ENCODE measurements around the gene GJC3. TPM values are rescaled to one million over a fixed set of nuclear protein-coding genes. Genes with fewer than 3 reads are reported as not detected.
"Not testable (repeated sequence)": the region's sequence is repeated elsewhere in the genome, so short reads cannot be mapped to it uniquely, and the experiment has no call there.

The GJC3 gene
- total and polyA plus RNA-seq, 2 of the 13 experiments (the other 11 are each of a cell fraction or from before 2014, with no cell fraction given) = 0.75 to 1.4 TPM

DNA sequence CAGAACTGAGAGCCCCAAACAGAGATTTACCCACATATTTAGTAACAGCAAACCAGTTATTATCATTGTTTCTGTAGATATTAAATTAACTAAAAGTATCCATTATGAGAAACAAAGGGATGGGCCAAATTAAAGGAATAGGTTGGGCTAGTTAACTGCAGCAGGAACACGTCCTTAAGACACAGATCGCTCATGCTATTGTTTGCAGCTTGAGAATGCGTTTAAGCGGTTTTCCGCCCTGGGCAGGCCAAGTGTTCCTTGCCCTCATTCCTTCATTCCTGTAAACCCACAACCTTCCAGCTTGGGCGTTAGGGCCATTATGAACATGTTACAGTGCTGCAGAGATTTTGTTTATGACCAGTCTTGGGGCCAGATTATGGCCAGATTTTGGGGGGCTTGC, 21.4 kb upstream of the GJC3 start:
- H3K27me3 ChIP-seq (ENCODE audit: control insufficient read depth in 1 of 2, insufficient read depth in 2 of 2, low read length in 2 of 2); H3K79me2 ChIP-seq (ENCODE audit: insufficient read depth, low read length); FAIRE-seq; H3K4me3 ChIP-seq (replicated peaks in 1 of 3; ENCODE audit: insufficient read depth in 1 of 3, low read depth in 2 of 3, low read length in 3 of 3); H4K20me1 ChIP-seq (ENCODE audit: insufficient read depth, low read length); H3K27ac ChIP-seq (ENCODE audit: extremely low read length, insufficient read depth, low read length); POLR2A ChIA-PET; H3K9ac ChIP-seq (ENCODE audit: insufficient read depth, low read depth, low read length); H3K36me3 ChIP-seq (replicated peaks in 1 of 2; ENCODE audit: control insufficient read depth in 1 of 2, insufficient read depth in 2 of 2, low read length in 2 of 2); intact Hi-C loops (cut with micrococcal nuclease; ENCODE audit: unreplicated experiment); in situ Hi-C loops (cut with HindIII; ENCODE audit: extremely low pct_ligation_motif_present, low pct_unique_long_range_greater_than_20kb); H2AFZ ChIP-seq (ENCODE audit: low read length); BruUV-seq (replicated peaks); CTCF ChIA-PET (ENCODE audit: low intra/inter-chr PET ratio, low total read pairs); DNase-seq (ENCODE audit: low spot score); H3K4me2 ChIP-seq (ENCODE audit: low read depth, low read length); ATAC-seq: not testable (repeated sequence)
- Histone ChIP-seq H3K9me3 (ENCODE audit: low read length) (peaks cover 11% of the 10 kb centered on the region), H3K4me1 (ENCODE audit: insufficient read depth, low read length) (peaks cover 15% of the 10 kb centered on the region; the same call in 1 of the 2 replicates)
- WGBS (ENCODE audit: low lambda C conversion rate) = 74% methylated on average over 6 of the region's 6 CpGs
- TF ChIP-seq ZNF761 (CRISPR knock-in tag; conservative IDR thresholded peaks at IDR 0.05) = peak; percentile 100

DNA sequence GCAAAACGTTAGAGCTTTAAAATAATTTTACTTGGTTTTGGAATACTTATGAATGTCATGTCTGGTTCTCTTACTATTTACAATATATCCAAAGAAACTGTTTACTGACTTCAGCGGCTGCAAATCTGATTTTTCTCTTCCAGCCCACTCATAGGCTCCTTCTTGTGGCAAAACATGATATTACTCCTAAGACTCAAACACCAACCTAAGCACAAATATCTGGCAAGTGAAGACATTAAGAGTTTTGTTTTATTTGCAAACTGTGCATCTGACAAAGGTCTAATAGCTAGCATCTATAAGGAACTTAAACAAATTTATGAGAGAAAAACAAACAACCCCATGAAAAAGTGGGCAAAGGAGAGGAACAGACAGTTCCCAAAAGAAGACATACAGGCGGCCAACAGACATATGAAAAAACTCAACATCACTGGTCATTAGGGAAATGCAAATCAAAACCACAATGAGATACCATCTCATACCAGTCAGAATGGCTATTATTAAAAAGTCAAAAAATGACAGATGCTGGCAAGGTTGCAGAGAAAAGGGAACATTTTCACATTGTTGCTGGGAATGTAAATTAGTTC, 20.3 kb upstream of the GJC3 start:
- Histone ChIP-seq H3K36me3 (replicated peaks in 1 of 2; ENCODE audit: control insufficient read depth in 1 of 2, insufficient read depth in 2 of 2, low read length in 2 of 2) (no peaks in the 10 kb centered on the region), H3K4me1 (ENCODE audit: insufficient read depth, low read length) (peaks cover 7% of the 10 kb centered on the region; the same call in 1 of the 2 replicates), H3K27me3 (ENCODE audit: control insufficient read depth in 1 of 2, insufficient read depth in 2 of 2, low read length in 2 of 2) (no peaks in the 10 kb centered on the region), H3K9ac (ENCODE audit: insufficient read depth, low read depth, low read length) (no peak overlapping the region), H3K27ac (ENCODE audit: extremely low read length, insufficient read depth, low read length) (no peak overlapping the region), H3K4me2 (ENCODE audit: low read depth, low read length) (no peak overlapping the region), H4K20me1 (ENCODE audit: insufficient read depth, low read length) (no peaks in the 10 kb centered on the region), H2AFZ (ENCODE audit: low read length) (no peak overlapping the region), H3K4me3 (replicated peaks in 1 of 3; ENCODE audit: insufficient read depth in 1 of 3, low read depth in 2 of 3, low read length in 3 of 3) (no peak overlapping the region), H3K9me3 (ENCODE audit: low read length) (peaks cover 11% of the 10 kb centered on the region), H3K79me2 (ENCODE audit: insufficient read depth, low read length) (no peaks in the 10 kb centered on the region)
- DNase-seq (ENCODE audit: low spot score) (peak; percentile 21), ATAC-seq (no peak), FAIRE-seq (no peak)
- ChIA-PET CTCF (ENCODE audit: low intra/inter-chr PET ratio, low total read pairs) (interaction anchor here (1.1 to 1.2 kb wide), 2 partner anchors 20 to 36 kb away, joined by 5 to 6 read pairs; partner anchors contain the start of gene GJC3), POLR2A (no interaction called here)
- intact Hi-C loops (cut with micrococcal nuclease; ENCODE audit: unreplicated experiment) = loop anchor here (1.0 kb wide), 2 partner anchors 36 to 318 kb away; no protein-coding TSS in a partner anchor
- in situ Hi-C loops (cut with HindIII; ENCODE audit: extremely low pct_ligation_motif_present, low pct_unique_long_range_greater_than_20kb) = no loop called here
- no TSS peak for BruUV-seq (replicated peaks)
- whole genome bisulfite sequencing (ENCODE audit: low lambda C conversion rate) = 33% methylated on average over 3 of the region's 3 CpGs
- TF ChIP-seq STAG1 (CRISPR knock-in tag; IDR thresholded peaks at IDR 0.05) = peak; percentile 51
- no peak for TF ChIP-seq NAIF1 (CRISPR knock-in tag; IDR thresholded peaks at IDR 0.05; ENCODE audit: borderline replicate concordance)
- TF ChIP-seq, protein P1, sequence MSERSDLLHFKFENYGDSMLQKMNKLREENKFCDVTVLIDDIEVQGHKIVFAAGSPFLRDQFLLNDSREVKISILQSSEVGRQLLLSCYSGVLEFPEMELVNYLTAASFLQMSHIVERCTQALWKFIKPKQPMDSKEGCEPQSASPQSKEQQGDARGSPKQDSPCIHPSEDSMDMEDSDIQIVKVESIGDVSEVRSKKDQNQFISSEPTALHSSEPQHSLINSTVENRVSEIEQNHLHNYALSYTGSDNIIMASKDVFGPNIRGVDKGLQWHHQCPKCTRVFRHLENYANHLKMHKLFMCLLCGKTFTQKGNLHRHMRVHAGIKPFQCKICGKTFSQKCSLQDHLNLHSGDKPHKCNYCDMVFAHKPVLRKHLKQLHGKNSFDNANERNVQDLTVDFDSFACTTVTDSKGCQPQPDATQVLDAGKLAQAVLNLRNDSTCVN (CRISPR knock-in tag; IDR thresholded peaks at IDR 0.05; ENCODE audit: borderline replicate concordance) = no peak
- TF ChIP-seq, protein P2, sequence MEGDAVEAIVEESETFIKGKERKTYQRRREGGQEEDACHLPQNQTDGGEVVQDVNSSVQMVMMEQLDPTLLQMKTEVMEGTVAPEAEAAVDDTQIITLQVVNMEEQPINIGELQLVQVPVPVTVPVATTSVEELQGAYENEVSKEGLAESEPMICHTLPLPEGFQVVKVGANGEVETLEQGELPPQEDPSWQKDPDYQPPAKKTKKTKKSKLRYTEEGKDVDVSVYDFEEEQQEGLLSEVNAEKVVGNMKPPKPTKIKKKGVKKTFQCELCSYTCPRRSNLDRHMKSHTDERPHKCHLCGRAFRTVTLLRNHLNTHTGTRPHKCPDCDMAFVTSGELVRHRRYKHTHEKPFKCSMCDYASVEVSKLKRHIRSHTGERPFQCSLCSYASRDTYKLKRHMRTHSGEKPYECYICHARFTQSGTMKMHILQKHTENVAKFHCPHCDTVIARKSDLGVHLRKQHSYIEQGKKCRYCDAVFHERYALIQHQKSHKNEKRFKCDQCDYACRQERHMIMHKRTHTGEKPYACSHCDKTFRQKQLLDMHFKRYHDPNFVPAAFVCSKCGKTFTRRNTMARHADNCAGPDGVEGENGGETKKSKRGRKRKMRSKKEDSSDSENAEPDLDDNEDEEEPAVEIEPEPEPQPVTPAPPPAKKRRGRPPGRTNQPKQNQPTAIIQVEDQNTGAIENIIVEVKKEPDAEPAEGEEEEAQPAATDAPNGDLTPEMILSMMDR (CRISPR knock-in tag; IDR thresholded peaks at IDR 0.05) = peak; percentile 47
- TF ChIP-seq AKAP8 (CRISPR knock-in tag; IDR thresholded peaks at IDR 0.05) = no peak
- TF ChIP-seq ZNF83 (CRISPR knock-in tag; IDR thresholded peaks at IDR 0.05; ENCODE audit: borderline replicate concordance) = no peak
- TF ChIP-seq SMC3 (IDR thresholded peaks at IDR 0.05; ENCODE audit: low read length) = peak; percentile 68
- TF ChIP-seq, protein P3, sequence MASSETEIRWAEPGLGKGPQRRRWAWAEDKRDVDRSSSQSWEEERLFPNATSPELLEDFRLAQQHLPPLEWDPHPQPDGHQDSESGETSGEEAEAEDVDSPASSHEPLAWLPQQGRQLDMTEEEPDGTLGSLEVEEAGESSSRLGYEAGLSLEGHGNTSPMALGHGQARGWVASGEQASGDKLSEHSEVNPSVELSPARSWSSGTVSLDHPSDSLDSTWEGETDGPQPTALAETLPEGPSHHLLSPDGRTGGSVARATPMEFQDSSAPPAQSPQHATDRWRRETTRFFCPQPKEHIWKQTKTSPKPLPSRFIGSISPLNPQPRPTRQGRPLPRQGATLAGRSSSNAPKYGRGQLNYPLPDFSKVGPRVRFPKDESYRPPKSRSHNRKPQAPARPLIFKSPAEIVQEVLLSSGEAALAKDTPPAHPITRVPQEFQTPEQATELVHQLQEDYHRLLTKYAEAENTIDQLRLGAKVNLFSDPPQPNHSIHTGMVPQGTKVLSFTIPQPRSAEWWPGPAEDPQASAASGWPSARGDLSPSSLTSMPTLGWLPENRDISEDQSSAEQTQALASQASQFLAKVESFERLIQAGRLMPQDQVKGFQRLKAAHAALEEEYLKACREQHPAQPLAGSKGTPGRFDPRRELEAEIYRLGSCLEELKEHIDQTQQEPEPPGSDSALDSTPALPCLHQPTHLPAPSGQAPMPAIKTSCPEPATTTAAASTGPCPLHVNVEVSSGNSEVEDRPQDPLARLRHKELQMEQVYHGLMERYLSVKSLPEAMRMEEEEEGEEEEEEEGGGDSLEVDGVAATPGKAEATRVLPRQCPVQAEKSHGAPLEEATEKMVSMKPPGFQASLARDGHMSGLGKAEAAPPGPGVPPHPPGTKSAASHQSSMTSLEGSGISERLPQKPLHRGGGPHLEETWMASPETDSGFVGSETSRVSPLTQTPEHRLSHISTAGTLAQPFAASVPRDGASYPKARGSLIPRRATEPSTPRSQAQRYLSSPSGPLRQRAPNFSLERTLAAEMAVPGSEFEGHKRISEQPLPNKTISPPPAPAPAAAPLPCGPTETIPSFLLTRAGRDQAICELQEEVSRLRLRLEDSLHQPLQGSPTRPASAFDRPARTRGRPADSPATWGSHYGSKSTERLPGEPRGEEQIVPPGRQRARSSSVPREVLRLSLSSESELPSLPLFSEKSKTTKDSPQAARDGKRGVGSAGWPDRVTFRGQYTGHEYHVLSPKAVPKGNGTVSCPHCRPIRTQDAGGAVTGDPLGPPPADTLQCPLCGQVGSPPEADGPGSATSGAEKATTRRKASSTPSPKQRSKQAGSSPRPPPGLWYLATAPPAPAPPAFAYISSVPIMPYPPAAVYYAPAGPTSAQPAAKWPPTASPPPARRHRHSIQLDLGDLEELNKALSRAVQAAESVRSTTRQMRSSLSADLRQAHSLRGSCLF (CRISPR knock-in tag; IDR thresholded peaks at IDR 0.05; ENCODE audit: borderline replicate concordance) = no peak

Data from HepG2 (cell line).